Activated T-helper 17 cell treated with anti-CD3 and anti-CD28 coated beads, Interleukin-2, amount 50 U/mL, for 72 hours (primary cell): ENCODE data around the gene NHSL2. TPM values are rescaled to one million over a fixed set of nuclear protein-coding genes. Genes with fewer than 3 reads are reported as not detected.

ENCODE experiments used
- ATAC-seq: fragments of 150-1000 bp; cut with Tn5 transposase; replicated peaks from 2 replicates; pipeline ENCODE4 v1.10.0; 2021; ENCODE audit warnings: mild to moderate bottlenecking, moderate library complexity
- H3K27ac Mint-ChIP-seq: one replicate; pipeline ENCODE4 v1.8.0; 2022; ENCODE audit warnings: mixed read lengths
- H3K27me3 Mint-ChIP-seq: one replicate; pipeline ENCODE4 v1.8.0; 2022; ENCODE audit warnings: mixed read lengths
- H3K36me3 Mint-ChIP-seq: one replicate; pipeline ENCODE4 v1.8.0; 2022; ENCODE audit warnings: low read depth, mild to moderate bottlenecking, mixed read lengths
- H3K4me1 Mint-ChIP-seq: one replicate; pipeline ENCODE4 v1.8.0; 2022; ENCODE audit warnings: mixed read lengths
- H3K4me3 Mint-ChIP-seq: one replicate; pipeline ENCODE4 v1.8.0; 2022; ENCODE audit warnings: mild to moderate bottlenecking, mixed read lengths
- H3K9me3 Mint-ChIP-seq: one replicate; pipeline ENCODE4 v1.8.0; 2022; ENCODE audit warnings: mixed read lengths
- total RNA-seq, 2 donors: library from RNA; stranded (reverse); gene quantifications; one replicate each; pipeline ENCODE4 v1.2.3, GENCODE V29; 2022

Gene NHSL2
- total RNA-seq, 2 donors from 2014 or later: 0.15 to 0.71 TPM

- ATAC-seq: no peak
- Mint-ChIP-seq H3K4me3 (peak overlapping the region; percentile 32), H3K9me3 (no peaks in the 10 kb centered on the region), H3K4me1 (no peaks in the 10 kb centered on the region), H3K27me3 (peaks cover 17% of the 10 kb centered on the region), H3K27ac (no peak overlapping the region), H3K36me3 (no peaks in the 10 kb centered on the region)
Observed at GRCh38 chrX:71911731-71912050, 1.0 kb downstream of the NHSL2 start.

GRCh38 chrX:71912156-71912555 is 1.5 kb downstream of the NHSL2 start:
- peaks cover 17% of the 10 kb centered on the region for H3K27me3 Mint-ChIP-seq
- H3K9me3 Mint-ChIP-seq: no peaks in the 10 kb centered on the region
- H3K27ac Mint-ChIP-seq: no peak overlapping the region
- no peaks in the 10 kb centered on the region for H3K4me1 Mint-ChIP-seq
- no peaks in the 10 kb centered on the region for H3K36me3 Mint-ChIP-seq
- peak overlapping the region; percentile 32 for H3K4me3 Mint-ChIP-seq
- no peak for ATAC-seq

GRCh38 chrX:71913156-71913950 is 2.7 kb downstream of the NHSL2 start:
- Mint-ChIP-seq H3K27ac (no peak overlapping the region), H3K4me3 (no peak overlapping the region), H3K36me3 (no peaks in the 10 kb centered on the region), H3K9me3 (no peaks in the 10 kb centered on the region), H3K27me3 (peaks cover 15% of the 10 kb centered on the region), H3K4me1 (no peaks in the 10 kb centered on the region)
- no peak for ATAC-seq

- Mint-ChIP-seq H3K27me3 (peaks cover 11% of the 10 kb centered on the region), H3K9me3 (no peaks in the 10 kb centered on the region), H3K27ac (no peak overlapping the region), H3K4me3 (no peak overlapping the region), H3K4me1 (no peaks in the 10 kb centered on the region), H3K36me3 (no peaks in the 10 kb centered on the region)
- ATAC-seq: no peak
Observed at GRCh38 chrX:71917621-71918343, 7.1 kb downstream of the NHSL2 start.

GRCh38 chrX:71919431-71919830 is 8.8 kb downstream of the NHSL2 start:
- ATAC-seq: no peak
- H3K4me1 Mint-ChIP-seq: no peaks in the 10 kb centered on the region
- H3K4me3 Mint-ChIP-seq: no peak overlapping the region
- H3K36me3 Mint-ChIP-seq: no peaks in the 10 kb centered on the region
- H3K9me3 Mint-ChIP-seq: no peaks in the 10 kb centered on the region
- H3K27me3 Mint-ChIP-seq: peaks cover 1% of the 10 kb centered on the region
- H3K27ac Mint-ChIP-seq: no peak overlapping the region

GRCh38 chrX:71919886-71920285 is 9.2 kb downstream of the NHSL2 start:
- H3K27ac Mint-ChIP-seq: no peak overlapping the region
- ATAC-seq: no peak
- no peaks in the 10 kb centered on the region for H3K27me3 Mint-ChIP-seq
- H3K36me3 Mint-ChIP-seq: no peaks in the 10 kb centered on the region
- H3K4me1 Mint-ChIP-seq: no peaks in the 10 kb centered on the region
- H3K4me3 Mint-ChIP-seq: no peak overlapping the region
- H3K9me3 Mint-ChIP-seq: no peaks in the 10 kb centered on the region

GRCh38 chrX:71922686-71923085 is 12.0 kb downstream of the NHSL2 start:
- H3K36me3 Mint-ChIP-seq: no peaks in the 10 kb centered on the region
- H3K4me3 Mint-ChIP-seq: no peak overlapping the region
- H3K27me3 Mint-ChIP-seq: no peaks in the 10 kb centered on the region
- no peak overlapping the region for H3K27ac Mint-ChIP-seq
- no peaks in the 10 kb centered on the region for H3K9me3 Mint-ChIP-seq
- no peaks in the 10 kb centered on the region for H3K4me1 Mint-ChIP-seq
- no peak for ATAC-seq

GRCh38 chrX:71923516-71923915 is 12.9 kb downstream of the NHSL2 start:
- Mint-ChIP-seq H3K4me3 (no peak overlapping the region), H3K9me3 (no peaks in the 10 kb centered on the region)

GRCh38 chrX:71927040-71927439 is 16.4 kb downstream of the NHSL2 start:
- Mint-ChIP-seq H3K4me3 (no peak overlapping the region), H3K4me1 (no peaks in the 10 kb centered on the region), H3K27me3 (no peaks in the 10 kb centered on the region), H3K27ac (no peak overlapping the region), H3K9me3 (no peaks in the 10 kb centered on the region), H3K36me3 (no peaks in the 10 kb centered on the region)
- ATAC-seq: no peak

More at GRCh38 chrX:71923516-71923915, 12.9 kb downstream of the NHSL2 start:
- H3K4me1 Mint-ChIP-seq: no peaks in the 10 kb centered on the region
- H3K27me3 Mint-ChIP-seq: no peaks in the 10 kb centered on the region
- no peak overlapping the region for H3K27ac Mint-ChIP-seq
- no peaks in the 10 kb centered on the region for H3K36me3 Mint-ChIP-seq
- no peak for ATAC-seq

- H3K27me3 Mint-ChIP-seq: peaks cover 6% of the 10 kb centered on the region
- no peak overlapping the region for H3K27ac Mint-ChIP-seq
- no peaks in the 10 kb centered on the region for H3K9me3 Mint-ChIP-seq
- no peaks in the 10 kb centered on the region for H3K36me3 Mint-ChIP-seq
- no peaks in the 10 kb centered on the region for H3K4me1 Mint-ChIP-seq
- ATAC-seq: no peak
- H3K4me3 Mint-ChIP-seq: no peak overlapping the region
Observed at GRCh38 chrX:71928856-71929255, 18.2 kb downstream of the NHSL2 start.

- ATAC-seq: no peak
- no peaks in the 10 kb centered on the region for H3K9me3 Mint-ChIP-seq
- H3K4me3 Mint-ChIP-seq: no peak overlapping the region
- H3K27ac Mint-ChIP-seq: no peak overlapping the region
- H3K4me1 Mint-ChIP-seq: no peaks in the 10 kb centered on the region
- no peaks in the 10 kb centered on the region for H3K36me3 Mint-ChIP-seq
- H3K27me3 Mint-ChIP-seq: peaks cover 13% of the 10 kb centered on the region
Observed at GRCh38 chrX:71930298-71930697, 19.7 kb downstream of the NHSL2 start.

GRCh38 chrX:71935476-71935875 is 24.8 kb downstream of the NHSL2 start:
- no peak for ATAC-seq
- no peaks in the 10 kb centered on the region for H3K9me3 Mint-ChIP-seq
- H3K27me3 Mint-ChIP-seq: peaks cover 13% of the 10 kb centered on the region
- H3K4me1 Mint-ChIP-seq: no peaks in the 10 kb centered on the region
- H3K4me3 Mint-ChIP-seq: no peak overlapping the region
- no peak overlapping the region for H3K27ac Mint-ChIP-seq
- H3K36me3 Mint-ChIP-seq: no peaks in the 10 kb centered on the region

GRCh38 chrX:71936632-71937031 is 26.0 kb downstream of the NHSL2 start:
- Mint-ChIP-seq H3K27ac (no peak overlapping the region), H3K4me1 (no peaks in the 10 kb centered on the region), H3K9me3 (no peaks in the 10 kb centered on the region), H3K4me3 (no peak overlapping the region), H3K27me3 (peaks cover 13% of the 10 kb centered on the region), H3K36me3 (no peaks in the 10 kb centered on the region)
- no peak for ATAC-seq

GRCh38 chrX:71938371-71938770 is 27.7 kb downstream of the NHSL2 start:
- no peaks in the 10 kb centered on the region for H3K36me3 Mint-ChIP-seq
- no peak for ATAC-seq
- H3K4me3 Mint-ChIP-seq: no peak overlapping the region

GRCh38 chrX:71941145-71941544 is 30.5 kb downstream of the NHSL2 start:
- ATAC-seq: no peak
- no peak overlapping the region for H3K4me3 Mint-ChIP-seq

More at GRCh38 chrX:71938371-71938770, 27.7 kb downstream of the NHSL2 start:
- Mint-ChIP-seq H3K27ac (no peak overlapping the region), H3K9me3 (no peaks in the 10 kb centered on the region), H3K4me1 (no peaks in the 10 kb centered on the region), H3K27me3 (peaks cover 8% of the 10 kb centered on the region)

More at GRCh38 chrX:71941145-71941544, 30.5 kb downstream of the NHSL2 start:
- Mint-ChIP-seq H3K27me3 (no peaks in the 10 kb centered on the region), H3K4me1 (no peaks in the 10 kb centered on the region), H3K9me3 (no peaks in the 10 kb centered on the region), H3K36me3 (no peaks in the 10 kb centered on the region), H3K27ac (no peak overlapping the region)
